HepG2 (cell line): Measurements from ENCODE around the gene SUCLG2. TPM values are rescaled to one million over a fixed set of nuclear protein-coding genes. Genes with fewer than 3 reads are reported as not detected.
A peak's percentile ranks its signal among the peaks of the same experiment; 100 is the strongest.

Source experiments
- GATAD2A ChIP-seq: IDR thresholded peaks from 2 replicates; pipeline ENCODE4 v1.6.1; 2016
- HMGXB4 ChIP-seq, 2 experiments: sonication (generic) in 1 of 2; formaldehyde crosslinking in 1 of 2; IDR thresholded peaks; 2 replicates each; pipeline versions ENCODE4 v1.4.0 to v1.6.1; 2018 to 2020; ENCODE audit warnings: missing genetic modification reagents in 2 of 2, borderline replicate concordance in 1 of 2, low read depth in 1 of 2, mild to moderate bottlenecking in 1 of 2, missing biosample characterization in 1 of 2
- KMT2B ChIP-seq: IDR thresholded peaks from 2 replicates; pipeline ENCODE4 v1.6.1; 2016; ENCODE audit warnings: missing genetic modification reagents, missing compliant biosample characterization
- MED1 ChIP-seq: sonication (generic); formaldehyde crosslinking; IDR thresholded peaks from 2 replicates; pipeline ENCODE4 v1.4.0; 2020; ENCODE audit warnings: missing genetic modification reagents
- NAIF1 ChIP-seq: sonication (generic); formaldehyde crosslinking; IDR thresholded peaks from 2 replicates; pipeline ENCODE4 v1.5.0; 2020; ENCODE audit warnings: mild to moderate bottlenecking, missing genetic modification reagents, borderline replicate concordance
- PAF1 ChIP-seq: IDR thresholded peaks from 2 replicates; pipeline ENCODE4 v1.6.1; 2016; ENCODE audit warnings: missing genetic modification reagents, missing compliant biosample characterization
- WIZ ChIP-seq: sonication (generic); formaldehyde crosslinking; IDR thresholded peaks from 2 replicates; pipeline ENCODE4 v1.5.1; 2020; ENCODE audit warnings: mild to moderate bottlenecking, missing genetic modification reagents
- ZNF101 ChIP-seq: sonication (generic); formaldehyde crosslinking; IDR thresholded peaks from 2 replicates; pipeline ENCODE4 v1.4.0; 2020; ENCODE audit warnings: mild to moderate bottlenecking, low read depth, missing genetic modification reagents, borderline replicate concordance
- ZNF343 ChIP-seq: sonication (generic); formaldehyde crosslinking; IDR thresholded peaks from 2 replicates; pipeline ENCODE4 v1.4.0; 2020; ENCODE audit warnings: mild to moderate bottlenecking, missing genetic modification reagents
- ZNF446 ChIP-seq: sonication (generic); formaldehyde crosslinking; IDR thresholded peaks from 2 replicates; pipeline ENCODE4 v1.5.0; 2020; ENCODE audit warnings: mild to moderate bottlenecking, missing genetic modification reagents
- ZNF577 ChIP-seq: sonication (generic); formaldehyde crosslinking; IDR thresholded peaks from 2 replicates; pipeline ENCODE4 v1.4.0; 2020; ENCODE audit warnings: mild to moderate bottlenecking, low read depth, missing genetic modification reagents, borderline replicate concordance
- ZNF740 ChIP-seq: sonication (generic); formaldehyde crosslinking; IDR thresholded peaks from 2 replicates; pipeline ENCODE4 v1.4.0; 2020; ENCODE audit warnings: missing genetic modification reagents
- polyA plus RNA-seq, 8 experiments: library from polyadenylated mRNA; depleted of rRNA in 3 of 8; stranded (reverse) in 7 of 8; unstranded in 1 of 8; fragments of >200 nt; fragmentation: Illumina TruSeq in 4 of 8; extraction: Trizol in 4 of 8; gene quantifications; 2 replicates each; pipeline versions ENCODE4 v1.2.1 to v1.2.3, GENCODE V29; 2011 to 2016; ENCODE audit warnings: low read depth in 4 of 8, missing spikeins in 1 of 8, mixed read lengths in 1 of 8; ENCODE audit not compliant: insufficient read depth in 1 of 8
- total RNA-seq, 5 experiments: library from RNA; depleted of rRNA; stranded (reverse); fragments of >200 nt; fragmentation: Illumina TruSeq; extraction: Trizol; gene quantifications; 2 replicates each; pipeline ENCODE4 v1.2.3, GENCODE V29; 2016; ENCODE audit warnings: low read depth in 1 of 5
- TF ChIP-seq, protein P1 (sequence below): sonication (generic); formaldehyde crosslinking; IDR thresholded peaks from 2 replicates; pipeline ENCODE4 v1.4.0; 2020; ENCODE audit warnings: mild to moderate bottlenecking, missing genetic modification reagents
- TF ChIP-seq, protein P2 (sequence below): sonication (generic); formaldehyde crosslinking; IDR thresholded peaks from 2 replicates; pipeline ENCODE4 v1.4.0; 2020; ENCODE audit warnings: missing genetic modification reagents, borderline replicate concordance
- TF ChIP-seq, protein P3 (sequence below): sonication (generic); formaldehyde crosslinking; IDR thresholded peaks from 2 replicates; pipeline ENCODE4 v1.5.0; 2020; ENCODE audit warnings: mild to moderate bottlenecking, missing genetic modification reagents
- TF ChIP-seq, protein P4 (sequence below): sonication (generic); formaldehyde crosslinking; IDR thresholded peaks from 2 replicates; pipeline ENCODE4 v1.5.0; 2020; ENCODE audit warnings: missing genetic modification reagents

The SUCLG2 gene
- total and polyA plus RNA-seq, 2 of the 13 experiments (the other 11 are each of a cell fraction or from before 2014, with no cell fraction given), result 21.4 to 64.9 TPM

DNA sequence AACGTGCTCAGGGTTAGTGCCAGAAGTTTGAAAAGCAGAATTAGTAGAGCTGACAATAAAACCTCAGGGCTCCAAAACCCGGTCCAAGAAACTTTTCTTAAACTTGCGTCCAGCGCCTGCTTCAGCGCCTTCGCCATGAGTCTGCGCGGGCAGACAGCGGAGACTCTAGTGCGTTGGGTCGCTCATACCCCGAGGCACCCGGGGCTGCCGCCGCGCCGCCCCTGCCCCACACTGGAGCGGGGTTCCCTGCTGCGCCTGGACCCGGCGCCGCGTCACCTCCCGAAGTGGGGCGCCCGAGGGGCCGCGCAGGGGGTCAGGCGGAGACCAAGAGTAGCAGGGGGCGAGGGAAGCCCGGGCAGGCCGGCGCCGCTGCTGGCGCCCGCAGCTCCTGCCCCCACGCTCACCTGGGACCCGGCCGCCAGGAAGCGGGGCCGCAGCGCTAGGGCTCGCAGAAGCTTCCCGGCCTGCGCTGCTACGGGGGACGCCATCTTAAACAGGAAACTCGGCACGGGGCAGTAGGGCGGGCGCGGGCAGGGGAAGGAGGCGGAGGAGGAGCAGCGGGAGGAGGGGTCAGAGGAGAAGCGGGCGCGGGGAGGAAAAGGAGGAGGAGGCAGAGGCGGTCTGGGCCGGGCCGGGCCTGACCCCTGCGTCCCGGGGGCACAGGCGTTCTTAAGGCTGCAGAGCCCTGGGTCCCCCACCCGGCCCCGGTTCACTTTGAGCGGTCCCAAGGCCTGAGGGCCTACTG, at the start of gene SUCLG2 (continued):
- TF ChIP-seq PAF1 (no peak), HMGXB4 (CRISPR knock-in tag; IDR thresholded peaks at IDR 0.05; ENCODE audit: borderline replicate concordance in 1 of 2, low read depth in 1 of 2) (peak; percentile 68 to 95; a peak in 3 of 4 replicates), ZNF446 (CRISPR knock-in tag) (peak; percentile 14; the same call in 1 of the 2 replicates), ZNF577 (CRISPR knock-in tag) (no peak), NAIF1 (CRISPR knock-in tag) (no peak), MED1 (CRISPR knock-in tag) (no peak; the same call in 1 of the 2 replicates), ZNF101 (0 out of 2 replicates have a peak, but pooled peaks have one; percentile 50), GATAD2A (CRISPR knock-in tag) (no peak), ZNF740 (CRISPR knock-in tag) (no peak), KMT2B (CRISPR knock-in tag) (no peak), WIZ (peak; percentile 20), ZNF343 (CRISPR knock-in tag) (peak; percentile 52)
- TF ChIP-seq, protein P1, sequence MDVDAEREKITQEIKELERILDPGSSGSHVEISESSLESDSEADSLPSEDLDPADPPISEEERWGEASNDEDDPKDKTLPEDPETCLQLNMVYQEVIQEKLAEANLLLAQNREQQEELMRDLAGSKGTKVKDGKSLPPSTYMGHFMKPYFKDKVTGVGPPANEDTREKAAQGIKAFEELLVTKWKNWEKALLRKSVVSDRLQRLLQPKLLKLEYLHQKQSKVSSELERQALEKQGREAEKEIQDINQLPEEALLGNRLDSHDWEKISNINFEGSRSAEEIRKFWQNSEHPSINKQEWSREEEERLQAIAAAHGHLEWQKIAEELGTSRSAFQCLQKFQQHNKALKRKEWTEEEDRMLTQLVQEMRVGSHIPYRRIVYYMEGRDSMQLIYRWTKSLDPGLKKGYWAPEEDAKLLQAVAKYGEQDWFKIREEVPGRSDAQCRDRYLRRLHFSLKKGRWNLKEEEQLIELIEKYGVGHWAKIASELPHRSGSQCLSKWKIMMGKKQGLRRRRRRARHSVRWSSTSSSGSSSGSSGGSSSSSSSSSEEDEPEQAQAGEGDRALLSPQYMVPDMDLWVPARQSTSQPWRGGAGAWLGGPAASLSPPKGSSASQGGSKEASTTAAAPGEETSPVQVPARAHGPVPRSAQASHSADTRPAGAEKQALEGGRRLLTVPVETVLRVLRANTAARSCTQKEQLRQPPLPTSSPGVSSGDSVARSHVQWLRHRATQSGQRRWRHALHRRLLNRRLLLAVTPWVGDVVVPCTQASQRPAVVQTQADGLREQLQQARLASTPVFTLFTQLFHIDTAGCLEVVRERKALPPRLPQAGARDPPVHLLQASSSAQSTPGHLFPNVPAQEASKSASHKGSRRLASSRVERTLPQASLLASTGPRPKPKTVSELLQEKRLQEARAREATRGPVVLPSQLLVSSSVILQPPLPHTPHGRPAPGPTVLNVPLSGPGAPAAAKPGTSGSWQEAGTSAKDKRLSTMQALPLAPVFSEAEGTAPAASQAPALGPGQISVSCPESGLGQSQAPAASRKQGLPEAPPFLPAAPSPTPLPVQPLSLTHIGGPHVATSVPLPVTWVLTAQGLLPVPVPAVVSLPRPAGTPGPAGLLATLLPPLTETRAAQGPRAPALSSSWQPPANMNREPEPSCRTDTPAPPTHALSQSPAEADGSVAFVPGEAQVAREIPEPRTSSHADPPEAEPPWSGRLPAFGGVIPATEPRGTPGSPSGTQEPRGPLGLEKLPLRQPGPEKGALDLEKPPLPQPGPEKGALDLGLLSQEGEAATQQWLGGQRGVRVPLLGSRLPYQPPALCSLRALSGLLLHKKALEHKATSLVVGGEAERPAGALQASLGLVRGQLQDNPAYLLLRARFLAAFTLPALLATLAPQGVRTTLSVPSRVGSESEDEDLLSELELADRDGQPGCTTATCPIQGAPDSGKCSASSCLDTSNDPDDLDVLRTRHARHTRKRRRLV (CRISPR knock-in tag), result no peak
- TF ChIP-seq, protein P2, sequence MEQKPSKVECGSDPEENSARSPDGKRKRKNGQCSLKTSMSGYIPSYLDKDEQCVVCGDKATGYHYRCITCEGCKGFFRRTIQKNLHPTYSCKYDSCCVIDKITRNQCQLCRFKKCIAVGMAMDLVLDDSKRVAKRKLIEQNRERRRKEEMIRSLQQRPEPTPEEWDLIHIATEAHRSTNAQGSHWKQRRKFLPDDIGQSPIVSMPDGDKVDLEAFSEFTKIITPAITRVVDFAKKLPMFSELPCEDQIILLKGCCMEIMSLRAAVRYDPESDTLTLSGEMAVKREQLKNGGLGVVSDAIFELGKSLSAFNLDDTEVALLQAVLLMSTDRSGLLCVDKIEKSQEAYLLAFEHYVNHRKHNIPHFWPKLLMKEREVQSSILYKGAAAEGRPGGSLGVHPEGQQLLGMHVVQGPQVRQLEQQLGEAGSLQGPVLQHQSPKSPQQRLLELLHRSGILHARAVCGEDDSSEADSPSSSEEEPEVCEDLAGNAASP (CRISPR knock-in tag), result peak; percentile 11; the same call in 1 of the 2 replicates
- TF ChIP-seq, protein P3, sequence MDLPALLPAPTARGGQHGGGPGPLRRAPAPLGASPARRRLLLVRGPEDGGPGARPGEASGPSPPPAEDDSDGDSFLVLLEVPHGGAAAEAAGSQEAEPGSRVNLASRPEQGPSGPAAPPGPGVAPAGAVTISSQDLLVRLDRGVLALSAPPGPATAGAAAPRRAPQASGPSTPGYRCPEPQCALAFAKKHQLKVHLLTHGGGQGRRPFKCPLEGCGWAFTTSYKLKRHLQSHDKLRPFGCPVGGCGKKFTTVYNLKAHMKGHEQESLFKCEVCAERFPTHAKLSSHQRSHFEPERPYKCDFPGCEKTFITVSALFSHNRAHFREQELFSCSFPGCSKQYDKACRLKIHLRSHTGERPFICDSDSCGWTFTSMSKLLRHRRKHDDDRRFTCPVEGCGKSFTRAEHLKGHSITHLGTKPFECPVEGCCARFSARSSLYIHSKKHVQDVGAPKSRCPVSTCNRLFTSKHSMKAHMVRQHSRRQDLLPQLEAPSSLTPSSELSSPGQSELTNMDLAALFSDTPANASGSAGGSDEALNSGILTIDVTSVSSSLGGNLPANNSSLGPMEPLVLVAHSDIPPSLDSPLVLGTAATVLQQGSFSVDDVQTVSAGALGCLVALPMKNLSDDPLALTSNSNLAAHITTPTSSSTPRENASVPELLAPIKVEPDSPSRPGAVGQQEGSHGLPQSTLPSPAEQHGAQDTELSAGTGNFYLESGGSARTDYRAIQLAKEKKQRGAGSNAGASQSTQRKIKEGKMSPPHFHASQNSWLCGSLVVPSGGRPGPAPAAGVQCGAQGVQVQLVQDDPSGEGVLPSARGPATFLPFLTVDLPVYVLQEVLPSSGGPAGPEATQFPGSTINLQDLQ (CRISPR knock-in tag), result peak; percentile 33; the same call in 1 of the 2 replicates
- TF ChIP-seq, protein P4, sequence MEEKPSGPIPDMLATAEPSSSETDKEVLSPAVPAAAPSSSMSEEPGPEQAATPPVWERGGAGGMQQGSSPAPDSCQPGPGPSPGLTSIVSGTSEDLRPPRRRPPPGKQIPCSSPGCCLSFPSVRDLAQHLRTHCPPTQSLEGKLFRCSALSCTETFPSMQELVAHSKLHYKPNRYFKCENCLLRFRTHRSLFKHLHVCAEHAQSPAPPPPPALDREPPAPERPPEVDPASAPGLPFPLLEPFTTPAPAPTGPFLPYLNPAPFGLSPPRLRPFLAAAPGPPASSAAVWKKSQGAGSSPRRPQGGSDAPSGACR (CRISPR knock-in tag), result peak; percentile 68; the same call in 1 of the 2 replicates
